ENCODE measurements around the gene NEO1.

Gene NEO1

DNA sequence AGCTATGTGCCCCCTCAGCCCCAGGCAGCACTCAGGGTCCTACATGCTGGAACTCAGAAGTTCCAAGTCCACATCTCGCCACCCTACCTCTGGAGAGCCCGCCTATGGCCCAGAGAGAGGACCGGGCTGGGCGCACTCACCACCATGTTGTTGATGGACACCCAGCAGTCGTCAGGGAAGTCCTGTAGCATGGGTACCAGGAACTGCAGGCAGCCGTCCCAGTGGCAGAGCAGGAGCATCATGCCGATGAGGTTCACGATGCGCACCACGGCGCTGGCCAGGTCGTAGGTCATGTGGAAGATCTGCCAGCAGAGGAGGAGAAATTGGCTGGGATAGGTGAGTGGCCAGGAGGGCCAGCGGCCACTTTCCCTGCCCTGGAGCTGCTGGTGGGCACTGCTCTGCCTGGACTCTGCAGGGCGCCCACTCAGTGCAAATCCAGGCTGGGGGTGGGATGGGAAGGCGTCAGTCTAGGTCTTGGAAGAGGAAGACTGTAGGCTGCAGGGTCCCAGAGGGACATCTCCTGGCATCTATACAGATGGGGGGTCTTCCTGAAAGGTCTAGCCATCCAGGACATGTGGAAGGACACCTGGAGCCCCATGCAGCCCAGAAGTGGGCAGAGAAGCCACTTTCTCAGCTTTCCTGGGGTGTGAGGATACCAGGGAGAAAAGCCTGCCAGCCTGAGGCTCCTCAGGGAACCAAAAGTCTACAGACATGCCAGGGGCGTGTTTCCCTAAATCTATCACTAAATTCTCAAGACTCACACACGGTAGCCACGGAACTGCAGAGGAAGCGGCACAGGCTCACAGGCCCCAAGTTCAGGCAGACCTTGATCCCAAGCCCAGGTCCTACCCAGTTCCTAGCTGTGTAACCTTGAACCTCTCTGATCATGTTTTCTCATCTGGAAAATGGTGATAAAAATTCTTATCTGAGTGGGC is 280.0 kb downstream of the NEO1 start:
- FAIRE-seq, result no peak

DNA sequence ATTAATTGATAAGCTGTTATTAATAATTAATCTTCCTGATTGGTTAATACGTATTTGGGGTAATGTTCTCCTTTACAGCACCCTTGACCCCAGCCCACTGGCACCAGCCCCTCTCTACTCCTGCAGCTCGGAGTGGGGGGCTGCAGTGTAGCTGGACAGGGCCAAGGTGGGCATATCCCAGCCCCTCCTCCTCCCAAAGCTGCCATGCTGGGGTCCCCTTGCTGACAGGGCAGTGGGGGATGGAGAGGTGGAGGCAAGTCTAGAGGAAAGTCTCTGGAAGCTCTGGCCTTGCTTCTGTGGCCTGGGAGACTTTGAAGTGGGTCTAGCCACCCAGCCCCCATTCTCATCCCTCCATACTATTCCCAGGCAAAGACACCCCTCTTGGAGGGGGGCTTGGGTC is 280.7 kb downstream of the NEO1 start:
- FAIRE-seq, result no peak

DNA sequence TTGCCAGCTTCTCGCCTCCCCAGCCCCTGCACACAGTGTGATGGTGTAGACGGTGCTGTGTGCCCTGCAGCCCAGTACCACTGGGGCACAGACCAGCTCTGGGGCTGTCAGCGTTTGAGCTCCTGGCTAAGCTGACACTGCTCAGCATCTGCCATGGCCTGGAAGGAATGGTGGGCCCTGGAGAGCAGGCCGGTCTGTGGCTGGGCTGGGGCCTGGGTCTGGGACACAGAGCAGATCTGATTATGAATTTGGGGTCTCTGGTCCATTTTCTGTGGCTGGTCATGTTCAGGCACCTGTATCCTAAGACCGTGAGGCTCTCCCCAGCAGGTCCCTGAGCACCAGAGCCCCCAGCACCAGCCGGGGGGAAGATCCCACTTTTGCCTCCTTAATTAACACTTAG is 281.8 kb downstream of the NEO1 start:
- no peak for FAIRE-seq

DNA sequence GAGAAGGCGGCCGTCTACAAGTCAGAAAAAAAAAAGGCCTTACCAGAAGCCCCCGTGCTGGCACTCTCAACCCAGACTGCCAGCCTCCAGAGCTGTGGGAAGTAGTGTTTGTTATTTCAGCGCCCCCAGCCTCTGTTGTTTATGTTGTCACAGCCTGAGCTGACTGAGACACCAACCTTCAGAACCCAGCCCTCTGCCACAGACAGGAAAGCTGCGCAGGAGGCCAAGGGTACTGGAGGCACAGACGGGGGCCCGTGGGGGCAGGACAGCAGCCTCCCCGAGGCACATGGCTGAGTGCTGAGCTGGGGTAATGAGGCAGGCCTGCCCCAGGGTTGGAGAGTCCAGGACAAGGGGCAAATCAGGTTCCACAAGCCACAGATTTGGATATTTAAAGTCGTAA is 282.8 kb downstream of the NEO1 start:
- no peak for FAIRE-seq

DNA sequence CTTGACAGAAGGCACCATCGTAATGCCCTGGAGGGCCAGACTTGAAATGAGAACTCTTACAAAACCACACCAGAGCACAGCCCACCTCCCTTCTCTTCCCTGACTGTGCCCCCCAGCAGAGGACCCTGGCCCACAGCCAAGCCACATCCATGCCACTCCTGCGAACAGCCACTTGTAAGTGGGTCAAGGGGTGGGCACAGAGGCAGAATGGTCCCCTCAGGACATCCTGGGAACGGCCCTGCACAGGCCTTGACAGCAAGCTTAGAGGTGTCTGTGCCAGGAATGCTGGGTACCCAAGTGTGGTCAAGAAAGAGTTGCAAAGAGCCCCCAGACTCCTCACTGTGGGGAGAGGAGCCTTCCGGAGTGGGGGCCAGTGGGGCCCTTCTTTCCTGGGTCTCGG is 283.2 kb downstream of the NEO1 start:
- no peak for FAIRE-seq

DNA sequence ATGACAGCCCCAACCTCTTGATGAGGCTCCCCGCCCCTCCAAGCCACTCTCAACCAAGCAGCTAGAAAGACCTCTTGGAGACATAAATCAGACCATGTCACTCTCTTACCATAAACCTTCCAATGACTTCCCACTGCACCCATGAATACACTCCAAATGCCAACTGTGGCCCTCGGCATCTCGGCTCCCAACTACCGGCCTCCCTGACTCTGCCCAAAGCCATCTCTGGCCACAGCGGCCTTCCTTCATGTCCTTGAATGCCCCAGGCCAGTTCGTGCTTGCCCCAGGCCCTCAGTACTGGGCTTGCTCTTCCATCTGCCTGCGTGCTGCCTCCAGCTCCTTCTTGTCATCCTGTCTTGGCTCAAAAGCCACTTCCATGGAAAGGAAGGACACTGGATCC is 284.5 kb downstream of the NEO1 start:
- FAIRE-seq, result no peak

DNA sequence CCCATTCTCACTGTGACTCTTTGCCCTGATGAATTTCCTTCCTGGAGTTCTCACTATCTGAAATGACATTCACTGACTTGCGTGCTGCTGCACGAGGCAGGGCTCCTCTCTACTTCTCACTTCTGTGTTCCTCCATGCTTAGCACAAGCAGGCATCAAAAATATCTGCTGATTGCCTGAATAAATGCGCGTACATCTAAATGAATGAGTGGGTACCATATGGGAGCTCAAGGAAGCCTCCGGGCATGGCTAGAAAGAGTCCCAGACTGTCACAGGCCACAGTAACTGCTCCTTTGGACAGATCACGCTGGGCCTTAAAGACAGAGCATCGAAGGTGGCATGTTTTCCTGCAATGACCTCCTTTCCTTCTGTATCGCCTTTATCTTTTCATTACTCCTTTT is 284.9 kb downstream of the NEO1 start:
- no peak for FAIRE-seq

DNA sequence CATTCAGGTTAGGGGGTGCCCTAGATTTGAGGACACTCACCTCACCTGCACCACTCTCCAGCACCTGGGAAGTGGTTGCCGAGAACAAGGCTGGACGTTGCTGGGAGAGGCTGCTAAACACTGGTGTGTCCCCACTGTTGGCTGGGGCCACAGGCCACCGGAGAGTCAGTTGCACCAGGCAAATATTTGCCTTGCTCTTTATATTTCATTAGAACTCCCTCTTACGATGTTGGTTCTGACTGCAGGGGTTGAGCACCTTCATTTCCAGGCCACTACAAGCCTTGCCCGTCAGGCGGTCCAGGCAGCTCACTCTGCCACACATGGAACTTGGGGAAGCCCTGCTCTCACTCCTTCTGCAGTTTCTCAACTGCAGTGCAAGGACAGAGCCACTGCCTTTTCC is 285.8 kb downstream of the NEO1 start:
- FAIRE-seq, result no peak

DNA sequence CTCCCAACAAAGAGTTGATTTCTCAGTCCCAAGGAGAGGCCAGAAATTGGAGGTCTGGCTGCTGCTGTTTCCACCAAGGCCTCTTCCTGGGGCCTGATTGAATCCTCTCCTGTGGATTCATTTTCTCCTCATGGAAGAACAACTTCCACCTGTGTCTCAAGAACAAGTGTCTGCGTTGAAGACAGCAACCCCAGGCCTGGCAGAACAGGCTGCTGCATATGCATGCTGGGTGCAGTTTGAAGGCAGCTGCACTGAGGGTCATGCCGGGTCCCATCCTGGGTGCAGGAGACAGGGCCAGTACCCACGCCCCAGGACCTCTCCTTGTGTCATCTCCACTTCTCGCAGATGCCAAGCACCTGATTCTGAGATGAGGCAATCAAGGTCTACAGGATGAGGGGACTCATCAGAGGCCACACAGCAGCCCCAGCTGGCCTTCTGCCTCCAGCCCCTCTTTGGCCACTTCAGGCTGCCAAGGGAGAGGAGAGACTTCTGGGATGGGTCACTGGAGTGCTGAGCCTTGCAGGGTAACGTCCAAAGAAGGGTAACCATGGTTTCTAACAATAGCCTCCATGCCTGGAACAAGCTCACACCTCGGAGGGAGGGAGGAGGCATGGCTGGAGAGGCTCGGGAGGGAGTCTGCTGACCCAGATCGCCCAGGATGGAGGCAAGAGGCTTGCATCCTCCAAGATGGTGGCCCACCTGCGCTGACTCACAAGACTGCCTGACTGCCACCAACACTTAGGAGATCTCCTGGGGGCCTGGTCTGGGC is 286.5 kb downstream of the NEO1 start:
- no peak for FAIRE-seq

DNA sequence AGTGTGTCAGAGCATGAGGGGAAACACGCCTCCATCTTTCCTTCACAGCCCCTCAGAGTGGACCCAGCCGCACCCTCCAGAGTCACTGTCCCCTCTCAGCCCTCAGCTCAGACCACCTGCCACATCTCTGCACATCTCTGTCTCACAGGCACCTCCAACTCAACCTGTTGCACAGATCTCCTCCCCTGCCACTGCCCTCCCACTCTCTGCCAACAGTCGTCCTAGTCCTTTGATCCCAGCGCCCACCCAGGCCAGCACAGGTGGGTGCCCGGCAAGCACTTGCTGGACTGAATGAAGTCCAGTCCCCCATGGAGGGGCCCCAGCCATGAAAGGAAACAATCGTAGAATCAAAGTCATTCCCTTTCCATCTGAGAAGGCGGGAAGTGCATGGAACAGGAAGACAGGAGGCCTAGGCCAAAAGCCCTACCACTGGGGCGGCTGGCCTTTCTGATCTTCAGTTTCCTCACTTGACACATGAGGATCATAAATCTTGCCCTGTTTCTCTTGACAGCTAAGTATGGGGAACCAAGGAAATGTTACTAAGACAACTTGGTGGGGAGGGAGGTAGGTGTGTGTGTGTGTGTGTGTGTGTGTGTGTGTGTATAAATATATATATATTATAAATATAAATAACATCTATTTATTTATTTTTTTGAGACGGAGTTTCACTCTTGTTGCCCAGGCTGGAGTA is 288.4 kb downstream of the NEO1 start:
- FAIRE-seq, result no peak

DNA sequence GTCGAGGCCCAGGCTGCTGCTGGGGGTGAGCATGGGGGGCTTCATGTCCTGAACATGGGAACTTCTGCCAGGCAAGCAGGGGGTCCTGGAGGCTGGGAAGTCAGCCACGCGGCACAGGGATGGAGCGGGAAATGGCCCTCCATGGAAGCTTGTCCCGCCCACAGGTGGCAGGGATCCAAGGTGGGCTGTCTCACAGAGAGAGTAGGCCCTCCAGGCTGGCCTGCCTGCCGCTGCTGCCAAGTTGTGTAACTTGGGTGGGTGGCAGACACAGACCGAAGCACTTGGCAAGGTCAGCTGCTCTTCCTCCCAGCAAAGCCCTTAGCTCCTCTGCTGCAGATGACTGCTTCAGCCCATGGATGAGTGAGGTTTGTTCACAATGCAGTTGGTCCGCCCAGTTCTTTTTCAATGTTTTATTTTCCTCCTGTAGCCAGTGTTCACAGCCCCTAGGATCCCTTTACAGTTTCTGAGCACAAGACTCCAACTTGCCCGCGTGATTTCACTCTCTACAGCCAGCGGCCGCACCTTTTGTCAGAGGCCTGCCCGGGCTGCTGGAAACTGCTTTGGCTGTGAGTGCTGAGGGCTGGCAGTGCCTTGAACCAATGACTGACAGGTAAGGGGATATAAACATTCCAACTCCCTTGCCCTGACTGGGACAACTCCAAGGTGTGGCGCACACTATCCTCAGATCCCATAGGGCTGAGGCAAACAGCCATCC is 289.8 kb downstream of the NEO1 start:
- no peak for FAIRE-seq

DNA sequence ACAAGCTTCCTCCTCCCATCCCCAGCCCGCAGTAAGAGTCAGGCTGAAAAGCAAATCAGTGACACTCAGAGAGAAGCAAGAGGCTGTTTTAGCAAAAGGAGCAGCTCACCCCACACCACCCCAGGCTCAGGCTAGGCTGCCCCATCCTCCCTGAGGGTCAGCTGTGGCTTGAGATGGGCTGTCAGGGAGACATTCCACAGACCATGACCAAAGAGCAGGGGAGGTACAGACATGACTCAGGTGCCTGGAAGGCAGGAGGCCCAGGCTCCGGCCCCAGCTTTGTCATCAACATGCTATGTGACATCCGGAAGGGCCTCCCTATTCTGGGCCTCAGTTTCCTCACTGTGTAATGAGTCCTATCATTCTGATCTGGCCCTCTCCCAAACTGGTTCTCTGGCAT is 291.8 kb downstream of the NEO1 start:
- no peak for FAIRE-seq

DNA sequence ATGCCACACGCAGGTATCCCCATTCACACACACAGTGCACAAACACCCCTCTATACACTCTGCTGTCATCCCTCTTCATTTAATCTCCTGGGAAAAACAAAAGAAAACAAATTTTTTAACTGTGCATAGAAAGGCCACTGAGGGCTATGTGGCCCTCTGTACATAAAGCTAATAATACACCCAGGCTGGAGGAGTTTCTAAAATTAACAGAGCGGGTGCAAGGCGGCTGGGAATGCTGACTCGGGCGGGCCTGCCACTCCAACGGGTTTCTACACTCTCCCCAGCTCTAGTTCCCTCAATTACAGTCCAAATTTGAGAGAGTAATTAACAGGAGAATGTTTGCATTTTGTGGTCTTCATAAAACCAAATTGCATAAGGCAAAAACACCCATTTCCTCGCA is 293.4 kb downstream of the NEO1 start:
- FAIRE-seq, result no peak

DNA sequence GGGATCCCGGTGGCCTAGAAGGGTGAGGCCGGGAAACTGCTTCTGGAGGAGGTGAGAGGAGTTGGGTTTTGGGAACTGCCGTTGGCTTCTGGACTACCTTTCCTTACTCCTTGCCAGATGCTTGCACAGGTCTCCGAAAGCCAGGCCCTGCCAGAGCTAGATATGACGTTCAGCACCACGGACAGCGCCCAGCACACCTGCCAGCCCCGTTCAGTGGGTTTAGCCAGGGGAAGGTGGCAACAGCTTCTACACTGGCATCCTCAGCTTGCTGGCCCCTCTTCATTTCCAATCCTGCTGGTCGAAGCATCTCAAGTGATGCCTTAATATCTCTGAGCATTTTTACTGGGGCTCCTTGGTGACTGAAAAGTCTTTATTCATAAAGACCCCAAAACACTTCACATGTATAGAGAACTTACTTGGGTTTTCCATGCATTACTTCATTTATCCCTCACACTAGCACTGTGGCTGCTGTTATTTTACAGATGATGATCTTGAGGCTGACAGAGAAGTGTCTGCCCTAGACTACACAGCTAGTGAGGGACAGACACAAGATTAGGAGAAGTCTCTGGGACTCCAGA is 294.6 kb downstream of the NEO1 start:
- FAIRE-seq, result no peak

DNA sequence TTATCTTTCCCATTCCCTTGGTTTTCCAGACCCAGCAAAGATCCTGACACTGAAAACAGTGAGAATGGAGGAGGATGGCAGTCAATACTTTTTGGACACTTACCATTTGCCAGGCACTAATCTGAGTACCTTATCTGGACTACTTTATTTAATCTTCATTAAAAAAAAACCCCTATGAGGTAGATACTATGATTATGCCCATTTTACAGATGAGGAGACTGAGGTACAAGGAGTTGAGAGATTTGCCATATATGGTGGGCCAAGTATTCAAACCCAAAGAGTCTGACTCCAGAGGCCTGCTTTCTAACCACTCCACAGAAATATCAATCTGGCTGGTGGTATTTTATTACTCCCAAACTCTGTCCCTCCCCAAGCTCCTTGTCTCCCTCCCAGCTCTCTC is 296.9 kb downstream of the NEO1 start:
- FAIRE-seq, result no peak

DNA sequence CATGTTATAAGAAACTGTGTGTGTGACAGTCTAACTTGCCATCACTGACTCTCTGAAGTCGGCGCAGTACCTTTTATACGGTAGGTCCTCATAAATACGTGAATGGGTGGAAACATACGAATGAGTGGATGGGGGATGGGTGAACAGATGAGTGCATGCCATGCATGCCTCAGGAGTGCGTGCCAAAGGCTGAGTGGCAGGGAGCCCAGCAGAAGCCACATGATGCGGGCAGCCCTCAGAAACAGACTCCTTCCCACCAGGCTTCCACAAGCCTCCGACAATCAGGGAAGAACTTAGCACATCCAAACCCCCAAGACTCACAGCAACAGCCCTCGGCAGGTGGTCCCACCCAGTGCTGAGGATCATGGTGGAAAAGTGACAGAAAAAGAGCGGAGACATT is 299.8 kb downstream of the NEO1 start:
- FAIRE-seq, result no peak

DNA sequence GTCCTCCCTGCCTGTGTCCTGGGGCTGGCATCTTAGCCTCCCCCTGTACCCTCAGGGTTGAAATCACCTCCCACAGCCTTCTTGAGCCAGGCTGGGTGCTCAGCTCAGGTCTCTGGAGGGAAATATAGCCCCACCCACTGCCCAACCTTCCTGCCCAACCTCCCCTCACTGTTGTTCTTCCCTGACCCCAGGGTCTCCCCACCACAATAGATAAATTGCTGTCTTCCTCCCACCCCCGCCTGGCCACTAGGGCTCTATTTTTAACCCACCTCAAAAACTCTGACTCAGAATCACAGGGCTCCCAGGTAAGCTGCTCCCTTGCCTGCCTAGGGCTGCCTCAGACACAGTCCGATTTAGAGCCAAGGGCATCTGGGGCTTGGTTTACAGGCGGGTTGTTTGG is 301.5 kb downstream of the NEO1 start:
- no peak for FAIRE-seq

DNA sequence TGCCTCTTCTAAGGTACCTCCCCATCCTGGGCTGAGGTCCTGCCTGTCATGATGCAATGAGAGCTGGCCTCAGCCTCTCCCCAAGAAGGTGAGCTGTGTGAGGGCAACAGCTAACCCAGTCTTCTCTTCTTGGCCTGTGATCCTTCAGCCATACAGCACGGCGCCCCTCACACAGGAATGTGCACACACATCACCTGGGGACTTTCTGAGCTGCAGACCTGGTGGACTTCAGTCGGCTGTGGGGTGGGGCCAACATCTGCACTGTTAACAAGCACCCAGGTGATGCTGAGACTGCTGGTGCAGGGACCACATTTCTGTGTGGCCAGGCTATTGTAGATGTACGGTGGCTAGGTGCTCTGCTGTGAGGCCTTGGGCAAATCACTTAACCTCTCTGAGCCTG is 302.0 kb downstream of the NEO1 start:
- FAIRE-seq, result no peak
